Measurements from ENCODE around the gene SCO1.
"Not testable (repeated sequence)": the region's sequence is repeated elsewhere in the genome, so short reads cannot be mapped to it uniquely, and the experiment has no call there.

SCO1 gene

GRCh38 chr17:10739386-10739785 lies 42.1 kb upstream of the SCO1 start:
- DNase-seq (ENCODE audit: low read depth in 2 of 2) = no peak
- no peak overlapping the region for H3K4me3 ChIP-seq (replicated peaks in 1 of 2; ENCODE audit: low read depth in 2 of 2, low read length in 2 of 2)
- TF ChIP-seq CTCF (IDR thresholded peaks at IDR 0.05; ENCODE audit: low read depth, low read length) = no peak

- H3K4me3 ChIP-seq (replicated peaks in 1 of 2; ENCODE audit: low read depth in 2 of 2, low read length in 2 of 2) = no peak overlapping the region
- no peak for DNase-seq (ENCODE audit: low read depth in 2 of 2)
- TF ChIP-seq CTCF (IDR thresholded peaks at IDR 0.05; ENCODE audit: low read depth, low read length) = no peak
Observed at GRCh38 chr17:10738521-10739258, 41.4 kb upstream of the SCO1 start.

- DNase-seq (ENCODE audit: low read depth in 2 of 2) = no peak
- TF ChIP-seq CTCF (IDR thresholded peaks at IDR 0.05; ENCODE audit: low read depth, low read length) = no peak
- no peak overlapping the region for H3K4me3 ChIP-seq (replicated peaks in 1 of 2; ENCODE audit: low read depth in 2 of 2, low read length in 2 of 2)
Observed at GRCh38 chr17:10737736-10738135, 40.4 kb upstream of the SCO1 start.

- H3K4me3 ChIP-seq (replicated peaks in 1 of 2; ENCODE audit: low read depth in 2 of 2, low read length in 2 of 2) = no peak overlapping the region
- peak; percentile 70 to 73 for DNase-seq (ENCODE audit: low read depth in 2 of 2)
- peak; percentile 83 for TF ChIP-seq CTCF (IDR thresholded peaks at IDR 0.05; ENCODE audit: low read depth, low read length)
Observed at GRCh38 chr17:10737168-10737622, 39.9 kb upstream of the SCO1 start.

- H3K4me3 ChIP-seq (replicated peaks in 1 of 2; ENCODE audit: low read depth in 2 of 2, low read length in 2 of 2) = no peak overlapping the region
- TF ChIP-seq CTCF (IDR thresholded peaks at IDR 0.05; ENCODE audit: low read depth, low read length) = no peak
- no peak for DNase-seq (ENCODE audit: low read depth in 2 of 2)
Observed at GRCh38 chr17:10735821-10736220, 38.5 kb upstream of the SCO1 start.

GRCh38 chr17:10735251-10735650 lies 37.9 kb upstream of the SCO1 start:
- H3K4me3 ChIP-seq (replicated peaks in 1 of 2; ENCODE audit: low read depth in 2 of 2, low read length in 2 of 2) = no peak overlapping the region
- DNase-seq (ENCODE audit: low read depth in 2 of 2) = no peak
- no peak for TF ChIP-seq CTCF (IDR thresholded peaks at IDR 0.05; ENCODE audit: low read depth, low read length)

GRCh38 chr17:10733666-10734065 lies 36.3 kb upstream of the SCO1 start:
- no peak overlapping the region for H3K4me3 ChIP-seq (replicated peaks in 1 of 2; ENCODE audit: low read depth in 2 of 2, low read length in 2 of 2)
- TF ChIP-seq CTCF (IDR thresholded peaks at IDR 0.05; ENCODE audit: low read depth, low read length) = no peak
- no peak for DNase-seq (ENCODE audit: low read depth in 2 of 2)

- not testable (repeated sequence) for DNase-seq (ENCODE audit: low read depth in 2 of 2)
Observed at GRCh38 chr17:10732121-10732520, 34.8 kb upstream of the SCO1 start.

More at GRCh38 chr17:10732121-10732520, 34.8 kb upstream of the SCO1 start:
- H3K4me3 ChIP-seq (replicated peaks in 1 of 2; ENCODE audit: low read depth in 2 of 2, low read length in 2 of 2) = not testable (repeated sequence)

Measured in cardiac fibroblast (primary cell).